ENCODE data around the gene UBAP1L. TPM values are rescaled to one million over a fixed set of nuclear protein-coding genes. Genes with fewer than 3 reads are reported as not detected.
"Not testable (repeated sequence)": the region's sequence is repeated elsewhere in the genome, so short reads cannot be mapped to it uniquely, and the experiment has no call there.

The UBAP1L gene
- total RNA-seq (1 to 10 TPM; 7.8 to 8.4 TPM), total RNA-seq (10.0 to 19.5 reads per million in 2 donors)

- Mint-ChIP-seq H3K27me3 (no peaks in the 10 kb centered on the region), H3K36me3 (ENCODE audit: low read depth) (peaks cover 11% of the 10 kb centered on the region), H3K27ac (no peak within 1 kb of the TSS), H3K4me1 (peaks cover 9% of the 10 kb centered on the region), H3K4me3 (no peak within 1 kb of the TSS)
- DNase-seq = no peak
- ATAC-seq = no peak
- H3K9me3 ChIP-seq (ENCODE audit: control insufficient read depth, low read length, poor library complexity, severe bottlenecking) = no peaks in the 10 kb centered on the region
These were observed at the start of gene UBAP1L for GRCh38 chr15:65115086-65115485. UBAP1L (minus strand) TSS chr15:65115200; CDS start chr15:65106215, 8,985 bp downstream.

DNA sequence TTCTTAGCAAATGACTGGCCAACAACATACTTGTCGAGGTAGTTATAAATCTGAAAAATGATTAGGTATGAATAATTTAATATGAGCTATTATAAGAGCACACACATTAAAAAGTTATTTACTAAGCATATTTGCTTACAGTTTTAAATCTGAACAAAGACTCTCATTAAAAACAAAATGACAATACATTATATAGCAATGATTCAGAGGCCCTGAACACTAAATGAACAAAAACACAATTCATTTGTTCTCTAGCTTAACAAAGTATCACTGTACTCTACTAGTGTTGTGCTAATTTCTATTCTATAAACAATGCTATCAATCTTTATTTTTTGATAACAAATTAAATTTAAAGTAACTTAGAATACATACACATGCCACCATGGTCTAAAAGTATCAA is 49.1 kb upstream of the UBAP1L start:
- H3K9me3 ChIP-seq (ENCODE audit: control insufficient read depth, low read length, poor library complexity, severe bottlenecking) = no peaks in the 10 kb centered on the region
- H3K4me1 Mint-ChIP-seq = peaks cover 5% of the 10 kb centered on the region
- no peak overlapping the region for H3K27ac Mint-ChIP-seq
- no peaks in the 10 kb centered on the region for H3K27me3 Mint-ChIP-seq
- H3K36me3 Mint-ChIP-seq (ENCODE audit: low read depth) = no peaks in the 10 kb centered on the region
- ATAC-seq (no peak), DNase-seq (no peak)
- H3K4me3 Mint-ChIP-seq = no peak overlapping the region

- DNase-seq (no peak), ATAC-seq (no peak)
- no peak overlapping the region for H3K27ac Mint-ChIP-seq
- H3K4me3 Mint-ChIP-seq = no peak overlapping the region
- H3K9me3 ChIP-seq (ENCODE audit: control insufficient read depth, low read length, poor library complexity, severe bottlenecking) = no peaks in the 10 kb centered on the region
- no peaks in the 10 kb centered on the region for H3K36me3 Mint-ChIP-seq (ENCODE audit: low read depth)
- H3K4me1 Mint-ChIP-seq = peaks cover 5% of the 10 kb centered on the region
- no peaks in the 10 kb centered on the region for H3K27me3 Mint-ChIP-seq
These were observed 48.0 kb upstream of the UBAP1L start for GRCh38 chr15:65163041-65163440.

DNA sequence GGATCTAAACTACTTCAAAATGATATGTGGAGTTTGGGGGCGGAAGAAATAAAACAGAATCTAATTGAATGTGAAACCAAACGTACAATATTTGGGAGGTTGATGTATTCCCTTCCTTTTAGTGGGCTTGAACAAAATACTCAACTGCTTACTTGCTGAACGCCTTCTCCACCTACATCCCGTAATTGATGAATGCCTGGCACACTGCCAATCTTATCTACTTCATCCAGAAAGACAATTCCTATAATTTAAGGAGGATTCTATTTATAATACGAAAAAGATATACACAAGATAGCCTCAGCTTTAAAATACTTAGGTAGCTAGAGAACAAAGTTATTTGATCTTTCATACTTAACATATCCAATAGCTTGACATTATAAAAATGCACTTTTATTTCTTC is 41.7 kb upstream of the UBAP1L start:
- DNase-seq = no peak
- Mint-ChIP-seq H3K4me1 (peaks cover 3% of the 10 kb centered on the region), H3K27me3 (no peaks in the 10 kb centered on the region), H3K4me3 (no peak overlapping the region), H3K36me3 (ENCODE audit: low read depth) (peaks cover 5% of the 10 kb centered on the region), H3K27ac (no peak overlapping the region)
- no peaks in the 10 kb centered on the region for H3K9me3 ChIP-seq (ENCODE audit: control insufficient read depth, low read length, poor library complexity, severe bottlenecking)
- ATAC-seq = no peak

DNA sequence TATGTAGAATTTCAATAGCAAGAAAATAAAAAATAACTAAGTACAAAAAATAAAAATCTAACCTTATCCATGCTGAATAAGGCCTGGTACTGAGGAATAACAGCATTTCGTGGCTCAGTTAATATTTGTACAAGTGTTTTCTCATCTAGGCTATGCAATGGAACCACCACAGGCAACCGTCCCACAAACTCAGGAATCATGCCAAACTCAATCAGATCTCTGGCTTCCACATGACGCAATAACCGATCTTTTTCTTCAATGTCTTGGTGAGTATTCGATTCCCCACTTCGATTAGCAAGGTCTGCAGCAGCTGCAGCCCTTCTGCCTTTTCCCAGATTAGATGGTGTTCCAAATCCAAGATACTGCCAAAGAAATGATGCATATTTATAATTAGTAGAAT is 39.7 kb upstream of the UBAP1L start:
- Mint-ChIP-seq H3K27ac (no peak overlapping the region), H3K4me3 (no peak overlapping the region), H3K36me3 (ENCODE audit: low read depth) (peaks cover 5% of the 10 kb centered on the region), H3K4me1 (no peaks in the 10 kb centered on the region), H3K27me3 (no peaks in the 10 kb centered on the region)
- ATAC-seq (no peak), DNase-seq (no peak)
- H3K9me3 ChIP-seq (ENCODE audit: control insufficient read depth, low read length, poor library complexity, severe bottlenecking) = no peaks in the 10 kb centered on the region

DNA sequence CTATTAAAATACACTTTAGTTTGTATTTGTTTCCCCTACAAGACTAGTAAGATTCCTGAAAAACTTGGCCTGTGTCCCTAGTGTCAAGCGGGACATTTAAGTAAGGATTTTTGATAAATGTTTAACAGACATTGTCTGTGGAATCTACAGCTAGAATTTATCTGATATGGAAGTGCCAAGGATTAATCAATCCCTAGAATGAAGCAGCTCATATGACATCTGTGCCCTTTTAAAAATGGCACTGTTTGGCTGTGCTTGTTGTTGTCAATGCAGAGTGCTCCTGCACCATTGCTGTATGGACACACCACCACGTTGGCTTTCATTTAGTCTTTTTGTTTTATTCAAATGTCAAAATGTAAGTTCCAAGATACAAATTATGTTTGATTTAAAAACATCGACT is 32.9 kb upstream of the UBAP1L start:
- Mint-ChIP-seq H3K4me3 (no peak overlapping the region), H3K4me1 (peaks cover 5% of the 10 kb centered on the region), H3K27me3 (no peaks in the 10 kb centered on the region), H3K27ac (no peak overlapping the region), H3K36me3 (ENCODE audit: low read depth) (peaks cover 4% of the 10 kb centered on the region)
- no peak for ATAC-seq
- DNase-seq = no peak
- H3K9me3 ChIP-seq (ENCODE audit: control insufficient read depth, low read length, poor library complexity, severe bottlenecking) = no peaks in the 10 kb centered on the region

- DNase-seq = no peak
- no peaks in the 10 kb centered on the region for H3K27me3 Mint-ChIP-seq
- peak overlapping the region; percentile 41 for H3K4me3 Mint-ChIP-seq
- H3K9me3 ChIP-seq (ENCODE audit: control insufficient read depth, low read length, poor library complexity, severe bottlenecking) = no peaks in the 10 kb centered on the region
- H3K27ac Mint-ChIP-seq = peak overlapping the region; percentile 49
- peaks cover 5% of the 10 kb centered on the region for H3K4me1 Mint-ChIP-seq
- H3K36me3 Mint-ChIP-seq (ENCODE audit: low read depth) = peaks cover 2% of the 10 kb centered on the region
- no peak for ATAC-seq
These were observed 31.4 kb upstream of the UBAP1L start for GRCh38 chr15:65146438-65146837.

GRCh38 chr15:65138631-65139030 is 23.6 kb upstream of the UBAP1L start:
- not testable (repeated sequence) for DNase-seq; H3K27me3 Mint-ChIP-seq; H3K9me3 ChIP-seq (ENCODE audit: control insufficient read depth, low read length, poor library complexity, severe bottlenecking); H3K4me3 Mint-ChIP-seq; H3K27ac Mint-ChIP-seq; ATAC-seq; H3K4me1 Mint-ChIP-seq; H3K36me3 Mint-ChIP-seq (ENCODE audit: low read depth)

GRCh38 chr15:65137893-65138292 is 22.9 kb upstream of the UBAP1L start:
- not testable (repeated sequence) for H3K27me3 Mint-ChIP-seq; H3K36me3 Mint-ChIP-seq (ENCODE audit: low read depth); DNase-seq; H3K4me3 Mint-ChIP-seq; H3K9me3 ChIP-seq (ENCODE audit: control insufficient read depth, low read length, poor library complexity, severe bottlenecking); H3K27ac Mint-ChIP-seq; ATAC-seq; H3K4me1 Mint-ChIP-seq

DNA sequence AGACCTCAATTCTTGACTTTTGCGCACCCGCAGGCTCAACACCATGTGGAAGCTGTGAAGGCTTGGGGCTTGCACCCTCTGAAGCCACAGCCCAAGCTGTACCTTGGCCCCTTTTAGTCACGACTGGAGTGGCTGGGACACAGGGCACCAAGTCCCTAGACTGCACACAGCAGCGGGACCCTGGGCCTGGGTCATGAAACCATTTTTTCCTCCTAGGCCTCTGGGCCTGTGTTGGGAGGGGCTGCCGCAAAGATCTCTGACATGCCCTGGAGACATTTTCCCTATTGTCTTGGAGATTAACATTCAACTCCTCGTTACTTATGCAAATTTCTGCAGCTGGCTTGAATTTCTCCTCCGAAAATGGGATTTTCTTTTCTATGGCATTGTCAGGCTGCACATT is 22.1 kb upstream of the UBAP1L start:
- not testable (repeated sequence) for H3K36me3 Mint-ChIP-seq (ENCODE audit: low read depth); DNase-seq; H3K27me3 Mint-ChIP-seq; H3K9me3 ChIP-seq (ENCODE audit: control insufficient read depth, low read length, poor library complexity, severe bottlenecking); H3K4me1 Mint-ChIP-seq; H3K27ac Mint-ChIP-seq; ATAC-seq; H3K4me3 Mint-ChIP-seq

DNA sequence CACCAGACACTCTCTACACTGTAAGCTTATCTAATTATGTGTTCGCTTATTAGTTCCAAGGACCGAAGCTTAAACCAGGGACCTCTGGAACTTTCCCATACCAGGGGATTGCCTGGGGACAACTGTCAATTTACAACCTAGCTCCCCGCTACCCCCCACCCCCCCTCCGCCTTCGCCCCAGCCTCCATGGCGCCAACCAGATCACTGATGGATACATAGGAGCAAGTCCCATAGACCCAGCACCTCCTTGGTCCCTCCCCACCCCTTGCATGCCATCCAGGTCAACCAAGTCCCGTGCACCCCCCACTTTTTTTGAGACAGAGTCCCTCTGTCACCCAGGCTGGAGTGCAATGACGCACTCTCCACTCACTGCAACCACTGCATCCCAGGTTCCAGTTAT is 19.5 kb upstream of the UBAP1L start:
- peak overlapping the region; percentile 91 for H3K27ac Mint-ChIP-seq
- no peak for ATAC-seq
- H3K4me1 Mint-ChIP-seq = peaks cover 16% of the 10 kb centered on the region
- DNase-seq = no peak
- no peaks in the 10 kb centered on the region for H3K27me3 Mint-ChIP-seq
- no peaks in the 10 kb centered on the region for H3K9me3 ChIP-seq (ENCODE audit: control insufficient read depth, low read length, poor library complexity, severe bottlenecking)
- no peaks in the 10 kb centered on the region for H3K36me3 Mint-ChIP-seq (ENCODE audit: low read depth)
- H3K4me3 Mint-ChIP-seq = peak overlapping the region; percentile 96

DNA sequence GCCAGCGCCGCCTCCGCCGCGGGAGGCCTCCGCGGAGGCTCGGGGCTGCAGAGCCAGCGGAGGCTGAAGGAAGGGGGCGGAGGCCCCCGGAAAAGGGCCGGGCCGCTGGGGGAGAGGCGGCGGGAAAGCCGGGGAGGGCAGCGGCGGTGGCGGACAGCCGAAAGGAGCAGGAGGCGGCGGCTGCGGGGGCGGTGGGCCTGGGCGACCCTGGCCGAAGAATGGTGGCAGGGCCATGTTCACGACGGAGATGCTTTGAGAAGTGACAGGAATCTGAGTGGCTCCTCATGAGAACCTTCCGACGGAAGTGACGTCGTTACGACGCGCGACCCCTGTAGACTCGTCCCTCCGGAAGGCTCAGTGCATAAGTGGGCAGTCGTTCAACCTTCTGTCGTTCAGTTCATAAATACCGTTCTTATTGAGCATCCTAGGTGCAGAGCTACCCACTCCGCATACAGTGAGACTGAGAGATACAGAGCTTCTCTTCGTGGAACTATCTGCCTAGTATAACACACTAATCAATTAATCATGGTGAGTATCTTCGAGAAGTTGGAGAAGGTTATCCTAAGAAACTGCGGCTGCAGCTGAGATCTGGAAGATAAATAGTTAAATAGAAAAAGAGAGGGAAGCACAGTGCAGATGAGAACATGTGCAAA is 18.7 kb upstream of the UBAP1L start, which contains the start of gene PDCD7:
Gene PDCD7, minus strand, starts transcription at position 261 of the 653 bp plus-strand sequence. Its CDS starts 27 bp downstream, at position 234.
- ATAC-seq = peak; percentile 96
- Mint-ChIP-seq H3K27ac (peak within 1 kb of the TSS; percentile 91), H3K4me1 (peaks cover 16% of the 10 kb centered on the region), H3K36me3 (ENCODE audit: low read depth) (no peaks in the 10 kb centered on the region), H3K4me3 (peak within 1 kb of the TSS; percentile 96), H3K27me3 (no peaks in the 10 kb centered on the region)
- H3K9me3 ChIP-seq (ENCODE audit: control insufficient read depth, low read length, poor library complexity, severe bottlenecking) = no peaks in the 10 kb centered on the region
- DNase-seq = peak; percentile 58 to 63 (median 61)

GRCh38 chr15:65132878-65133547 is 18.0 kb upstream of the UBAP1L start:
- Mint-ChIP-seq H3K27ac (peak overlapping the region; percentile 91), H3K4me3 (peak overlapping the region; percentile 89), H3K27me3 (no peaks in the 10 kb centered on the region), H3K4me1 (peaks cover 20% of the 10 kb centered on the region), H3K36me3 (ENCODE audit: low read depth) (peaks cover 3% of the 10 kb centered on the region)
- H3K9me3 ChIP-seq (ENCODE audit: control insufficient read depth, low read length, poor library complexity, severe bottlenecking) = no peaks in the 10 kb centered on the region
- DNase-seq (peak; percentile 5 to 18 (median 9)), ATAC-seq (peak; percentile 42)

GRCh38 chr15:65130941-65131340 is 15.9 kb upstream of the UBAP1L start:
- Mint-ChIP-seq H3K4me1 (peaks cover 24% of the 10 kb centered on the region), H3K36me3 (ENCODE audit: low read depth) (peaks cover 3% of the 10 kb centered on the region), H3K27me3 (no peaks in the 10 kb centered on the region), H3K4me3 (peak overlapping the region; percentile 31), H3K27ac (peak overlapping the region; percentile 11)
- ATAC-seq (no peak), DNase-seq (no peak)
- H3K9me3 ChIP-seq (ENCODE audit: control insufficient read depth, low read length, poor library complexity, severe bottlenecking) = no peaks in the 10 kb centered on the region

Measured in T-helper 17 cell (primary cell).